Ramos (cell line): Measurements from ENCODE around the gene ADGRD2.

ENCODE experiments used
- in situ Hi-C: fragments of 300-500 bp; cut with MboI; formaldehyde crosslinking; loops from one replicate; pipeline ENCODE4 v1.14.3; 2022; ENCODE audit warnings: low sequenced_read_pairs; ENCODE audit not compliant: unreplicated experiment

The ADGRD2 gene

DNA sequence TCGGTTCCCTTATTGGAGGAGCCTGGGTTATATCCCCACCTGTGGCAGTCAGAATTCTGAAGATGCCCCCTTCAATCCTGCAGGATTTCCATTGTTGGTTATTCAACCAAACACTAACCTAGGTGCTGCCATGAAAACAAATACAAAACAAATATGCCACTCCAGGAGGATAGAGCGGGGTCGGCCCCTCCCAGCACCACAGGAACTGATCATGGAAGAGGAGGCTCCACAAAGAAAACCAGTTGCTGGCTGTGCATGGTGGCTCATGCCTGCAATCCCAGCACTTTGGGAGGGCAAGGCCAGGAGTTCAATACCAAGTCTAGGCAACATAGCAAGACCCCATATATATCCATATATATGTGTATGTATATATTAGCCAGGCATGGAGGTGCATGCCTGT is 13.2 kb upstream of the ADGRD2 start:
- in situ Hi-C loops = no loop called here

DNA sequence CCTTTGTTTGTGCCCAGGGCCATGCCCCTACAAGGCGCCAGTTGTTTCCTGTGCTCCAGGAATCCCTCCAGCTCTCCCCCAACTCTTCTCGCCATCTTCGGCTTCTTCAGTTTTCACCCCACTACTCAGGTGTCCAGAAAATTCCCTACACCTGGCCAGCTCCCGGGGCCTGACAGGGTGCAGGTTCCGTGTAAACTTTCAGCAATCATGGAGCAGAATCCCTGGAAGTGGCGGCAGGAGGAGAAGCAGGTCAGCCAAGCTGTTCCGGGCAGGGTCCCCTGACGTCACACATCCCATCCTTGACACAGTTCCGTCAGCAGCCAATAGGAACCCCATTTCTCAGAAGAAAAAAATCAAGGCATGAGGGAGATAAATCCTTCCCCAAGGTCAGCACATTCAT is 12.2 kb upstream of the ADGRD2 start:
- in situ Hi-C loops = no loop called here

GRCh38 chr9:124439086-124439485 is 11.2 kb upstream of the ADGRD2 start:
- in situ Hi-C loops = no loop called here

DNA sequence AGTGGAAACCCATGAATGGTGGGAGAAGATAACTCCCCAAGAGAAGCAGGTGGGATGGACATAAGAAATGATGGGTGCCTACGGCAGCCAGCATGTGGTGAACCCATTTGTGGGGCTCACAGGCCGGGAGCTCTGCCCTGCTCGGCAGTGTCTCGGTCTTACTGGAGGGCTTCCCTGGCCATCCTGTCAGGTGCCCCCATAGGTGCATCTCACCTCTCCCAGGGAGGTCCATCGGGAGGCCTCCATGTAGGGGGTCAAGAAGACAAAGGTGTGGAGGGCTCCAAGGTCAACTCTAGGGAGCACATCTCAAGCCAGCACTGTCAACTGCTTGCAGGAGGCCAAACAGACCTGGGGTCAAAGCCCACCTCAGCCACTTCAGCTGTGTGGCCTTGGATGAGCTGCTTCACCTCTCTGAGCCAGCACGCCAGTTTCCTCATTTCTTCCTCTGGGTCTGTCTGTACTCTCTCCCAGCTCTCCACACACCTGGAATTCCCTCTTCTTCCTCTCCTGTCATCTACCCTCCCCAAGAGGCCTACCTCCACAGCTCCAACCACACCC is 10.5 kb upstream of the ADGRD2 start:
- in situ Hi-C loops = no loop called here

DNA sequence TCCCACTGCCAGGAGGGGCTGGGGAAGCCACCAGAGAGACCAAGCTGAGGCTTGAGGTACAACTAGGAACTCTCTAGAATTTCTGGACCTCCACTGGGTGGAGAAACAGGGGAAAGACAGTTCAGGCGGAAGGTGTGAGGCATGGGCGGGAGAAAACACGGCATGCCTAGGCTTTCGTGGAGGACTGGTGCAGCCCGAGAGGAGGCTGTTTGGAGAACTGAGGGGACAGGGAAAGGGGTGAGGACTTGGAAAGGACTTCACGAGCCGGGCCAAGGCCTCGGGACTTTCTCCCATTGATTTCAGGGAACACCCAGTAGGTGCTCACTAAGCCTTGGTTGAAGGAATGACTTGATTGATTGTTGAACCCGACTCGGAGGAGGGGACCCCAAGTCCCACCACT is 9.5 kb upstream of the ADGRD2 start:
- in situ Hi-C loops = no loop called here

DNA sequence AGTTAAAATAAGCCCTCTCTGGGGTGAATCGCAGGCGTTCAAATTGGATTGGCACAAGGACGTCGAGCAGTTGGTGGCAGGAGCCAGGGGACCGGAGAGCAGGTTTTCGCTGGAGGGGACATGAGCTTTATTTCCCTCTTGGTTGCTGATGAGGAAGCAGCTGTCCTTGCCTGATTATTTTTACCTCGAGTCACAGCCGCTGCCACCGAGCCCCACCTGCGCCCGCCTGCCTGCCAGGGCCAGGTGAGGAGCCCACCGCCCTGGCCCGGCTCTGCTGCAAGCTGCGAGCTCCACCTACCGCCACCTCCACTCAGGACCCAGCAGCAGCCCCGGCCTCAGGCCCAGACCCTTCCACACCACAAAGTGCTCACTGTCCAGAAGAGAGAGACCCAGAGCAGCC is 9.0 kb upstream of the ADGRD2 start:
- in situ Hi-C loops = no loop called here

GRCh38 chr9:124442379-124442778 is 7.9 kb upstream of the ADGRD2 start:
- in situ Hi-C loops = no loop called here

DNA sequence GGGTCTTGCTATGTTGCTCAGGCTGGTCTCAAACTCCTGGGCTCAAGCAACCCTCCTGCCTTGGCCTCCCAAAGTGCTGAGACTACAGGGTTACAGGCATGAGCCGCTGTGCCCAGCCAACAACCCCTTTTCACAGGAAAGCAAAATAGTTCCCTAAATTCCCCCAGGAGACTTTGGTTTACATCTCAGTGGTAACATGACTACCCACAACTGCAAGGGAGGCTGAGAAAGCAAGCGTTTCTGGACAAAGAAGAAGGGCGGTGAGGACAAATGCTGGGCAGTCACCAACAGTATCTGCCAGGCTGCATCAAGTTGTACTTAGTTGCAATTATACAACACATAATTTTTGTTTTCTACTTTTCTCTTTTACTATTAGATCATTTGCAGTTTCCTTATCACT is 7.4 kb upstream of the ADGRD2 start:
- in situ Hi-C loops = no loop called here

- in situ Hi-C loops = no loop called here
Measured at GRCh38 chr9:124443625-124444024, 6.6 kb upstream of the ADGRD2 start.

DNA sequence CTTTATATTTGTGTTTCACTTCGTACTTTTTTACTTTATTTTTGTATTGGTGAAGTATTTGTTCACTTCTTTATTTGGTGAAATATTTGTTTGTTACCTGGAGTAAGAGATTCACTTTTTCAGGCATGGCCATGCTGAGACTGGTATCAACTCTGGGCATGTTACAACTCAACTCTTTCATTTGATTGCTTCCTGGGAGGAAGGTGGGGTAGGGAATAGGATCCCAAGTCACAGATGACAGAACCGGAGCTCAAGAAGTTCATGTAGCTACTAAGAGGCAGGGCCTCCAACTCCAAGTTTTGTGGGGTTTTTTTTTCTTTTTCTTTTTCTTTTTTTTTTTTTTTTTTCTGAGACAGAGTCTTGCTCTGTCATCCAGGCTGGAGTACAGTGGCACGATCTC is 6.1 kb upstream of the ADGRD2 start:
- in situ Hi-C loops = no loop called here

DNA sequence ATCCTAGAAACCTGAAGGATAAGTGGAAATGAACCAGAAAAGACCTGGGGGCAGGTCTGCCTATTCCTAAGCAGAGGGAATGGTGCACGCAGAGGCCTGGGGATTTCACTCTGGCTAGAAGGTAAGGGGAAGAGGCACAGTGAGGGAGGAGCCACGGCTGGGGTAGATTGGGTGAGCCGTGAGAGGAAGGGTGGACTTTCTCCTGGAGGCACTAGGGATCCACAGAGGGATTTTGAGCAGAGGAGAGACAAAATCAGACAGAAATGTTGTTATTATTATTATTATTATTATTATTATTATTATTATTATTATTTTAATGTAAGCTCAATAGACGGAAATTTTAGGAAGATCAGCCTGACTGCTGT is 3.0 kb upstream of the ADGRD2 start:
- in situ Hi-C loops = no loop called here

- in situ Hi-C loops = no loop called here
Measured at GRCh38 chr9:124448019-124448418, 2.2 kb upstream of the ADGRD2 start.

- in situ Hi-C loops = no loop called here
Measured at GRCh38 chr9:124449381-124450151, 685 bp upstream of the ADGRD2 start.

DNA sequence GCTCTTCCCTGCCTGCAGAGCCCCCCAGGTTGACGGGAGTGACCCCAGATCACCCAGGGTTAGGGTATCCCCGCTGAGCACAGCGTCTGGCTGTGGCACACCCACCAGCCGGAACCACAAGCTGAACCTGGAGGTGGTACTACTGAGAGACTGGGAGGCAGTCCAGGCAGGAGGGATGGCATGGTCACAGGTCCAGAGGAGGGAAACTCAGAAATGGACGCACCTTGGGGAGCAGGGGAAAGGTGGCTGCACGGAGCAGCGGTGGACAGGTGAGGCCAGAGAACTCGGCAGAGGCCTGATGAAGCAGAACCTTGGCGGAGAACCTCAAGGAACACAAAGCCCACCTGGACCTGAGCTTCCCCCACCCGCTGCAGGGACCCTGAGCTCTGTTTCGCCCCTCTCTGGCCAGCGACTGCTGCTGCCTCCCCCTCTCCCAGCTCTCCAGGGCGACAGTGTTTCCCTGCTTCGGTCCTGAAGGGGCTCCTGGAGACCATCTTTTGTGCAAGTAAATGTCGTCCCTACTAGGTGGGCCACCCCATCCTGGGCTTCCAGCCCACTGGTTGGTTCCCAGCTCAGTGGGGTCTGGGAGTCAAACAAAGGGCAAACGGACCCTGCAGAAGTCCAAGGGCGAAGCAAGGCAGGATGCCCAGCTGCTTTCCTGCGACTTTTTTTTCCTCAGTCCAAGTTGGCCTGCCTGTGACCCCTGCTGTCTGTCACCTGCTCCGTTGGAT is 845 bp downstream of the ADGRD2 start:
- in situ Hi-C loops = no loop called here

GRCh38 chr9:124452326-124452725 is 2.1 kb downstream of the ADGRD2 start:
- in situ Hi-C loops = no loop called here

- in situ Hi-C loops = no loop called here
Measured at GRCh38 chr9:124452841-124453585, 2.8 kb downstream of the ADGRD2 start.

DNA sequence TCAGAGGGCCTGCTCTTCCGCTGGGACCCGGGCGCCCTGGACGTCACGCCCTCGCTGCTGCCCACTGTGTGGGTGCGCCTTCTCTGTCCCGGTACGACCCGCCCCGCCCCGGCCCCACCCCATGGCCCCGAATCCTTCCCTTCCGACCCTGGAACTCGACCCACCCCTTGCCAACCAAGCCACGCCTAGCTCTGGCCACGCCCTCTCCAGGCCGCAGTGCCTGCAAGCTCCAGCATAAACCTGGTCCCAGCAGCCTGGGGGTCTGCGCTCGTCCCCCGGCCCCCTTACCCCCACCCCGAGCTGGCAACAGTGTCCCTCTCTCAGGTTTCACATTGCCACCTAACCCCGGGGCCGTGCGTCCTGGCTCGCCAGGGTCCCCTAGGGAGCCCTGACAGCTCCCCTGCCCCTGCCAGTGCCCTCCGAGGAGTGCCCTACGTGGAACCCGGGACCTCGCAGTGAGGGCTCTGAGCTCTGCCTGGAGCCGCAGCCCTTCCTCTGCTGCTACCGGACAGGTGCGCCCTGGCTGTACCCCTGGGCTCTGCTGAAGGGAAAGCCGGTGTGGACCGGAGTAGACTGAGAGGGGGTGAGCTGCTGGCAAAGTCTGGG is 3.4 kb downstream of the ADGRD2 start:
- in situ Hi-C loops = no loop called here

- in situ Hi-C loops = no loop called here
Measured at GRCh38 chr9:124454296-124454695, 4.0 kb downstream of the ADGRD2 start.

DNA sequence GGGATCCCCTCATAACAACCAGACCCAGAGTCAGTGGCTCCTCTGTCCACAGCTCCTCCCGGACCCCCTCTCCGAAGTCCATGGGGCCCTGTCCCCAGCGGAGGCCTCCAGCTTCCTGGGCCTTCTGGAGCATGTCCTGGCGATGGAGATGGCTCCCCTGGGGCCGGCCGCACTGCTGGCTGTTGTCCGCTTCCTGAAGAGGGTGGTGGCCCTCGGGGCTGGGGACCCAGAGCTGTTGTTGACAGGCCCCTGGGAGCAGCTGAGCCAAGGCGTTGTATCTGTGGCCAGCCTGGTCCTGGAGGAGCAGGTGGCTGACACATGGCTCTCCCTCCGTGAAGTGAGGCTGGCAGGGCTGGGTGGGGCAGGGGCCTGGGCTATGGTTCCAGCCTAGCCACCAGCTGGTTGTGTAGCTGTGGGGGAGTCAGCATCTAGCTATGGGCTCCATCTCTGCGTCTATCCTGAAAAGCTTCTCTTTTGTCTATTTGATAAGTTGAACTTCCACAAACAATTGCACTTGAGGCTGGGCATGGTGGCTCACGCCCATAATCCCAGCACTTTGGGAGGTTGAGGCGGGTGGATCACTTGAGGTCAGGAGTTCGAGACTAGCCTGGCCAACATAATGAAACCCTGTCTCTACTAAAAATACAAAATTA is 4.7 kb downstream of the ADGRD2 start:
- in situ Hi-C loops = no loop called here

DNA sequence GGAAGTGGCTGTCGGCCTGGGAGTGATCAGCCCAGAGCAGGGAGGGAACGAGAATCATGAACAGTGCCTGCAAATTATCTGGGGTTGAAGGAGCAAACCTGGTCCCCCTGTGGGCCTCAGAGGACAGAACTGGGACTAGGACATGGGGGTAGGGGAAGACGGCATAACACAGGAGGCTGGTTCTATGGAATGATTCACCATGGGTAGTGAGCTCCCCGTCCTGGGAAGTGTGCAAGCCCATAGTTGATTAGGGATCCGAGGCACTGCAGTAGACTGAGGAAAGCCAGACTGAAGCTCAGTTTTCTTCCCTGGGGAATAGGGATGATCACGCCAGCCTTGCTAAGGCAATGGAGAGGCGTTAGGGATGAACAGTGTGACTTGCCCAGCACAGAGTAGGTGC is 5.6 kb downstream of the ADGRD2 start:
- in situ Hi-C loops = no loop called here
